Heart left ventricle (tissue), 16 donors: Measurements from ENCODE around the gene MGAT5. TPM values are rescaled to one million over a fixed set of nuclear protein-coding genes. Genes with fewer than 3 reads are reported as not detected.

Source experiments
- ATAC-seq, 4 donors: fragments of 200-7000 bp; cut with Tn5 transposase; one replicate each; pipeline ENCODE4 v1.9.1; 2020 to 2022; ENCODE audit warnings: moderate library complexity in 4 of 4, mild to moderate bottlenecking in 3 of 4, moderate number of reproducible peaks in 1 of 4
- DNase-seq, 5 donors: peaks; one replicate each; pipeline ENCODE4 v3.0.0-alpha.2; 2020
- H3K27ac ChIP-seq, 12 donors: fragments of 200-600 bp; sonication (generic) in 4 of 12; one replicate each; pipeline versions ENCODE4 v1.5.0 to v1.8.0; 2016 to 2022; ENCODE audit warnings: mild to moderate bottlenecking in 2 of 12
- H3K27me3 ChIP-seq, 9 donors: fragments of 200-600 bp; sonication (generic) in 2 of 9; one replicate each; pipeline versions ENCODE4 v1.5.1 to v1.8.0; 2016 to 2022; ENCODE audit warnings: mild to moderate bottlenecking in 3 of 9
- H3K36me3 ChIP-seq, 9 donors: fragments of 200-600 bp; sonication (generic) in 2 of 9; one replicate each; pipeline versions ENCODE4 v1.5.0 to v1.8.0; 2018 to 2022; ENCODE audit warnings: mild to moderate bottlenecking in 2 of 9
- H3K4me1 ChIP-seq, 12 donors: fragments of 200-600 bp; sonication (generic) in 4 of 12; one replicate each; pipeline versions ENCODE4 v1.5.0 to v1.8.0; 2016 to 2022; ENCODE audit warnings: mild to moderate bottlenecking in 3 of 12
- H3K4me3 ChIP-seq, 12 donors: fragments of 200-600 bp; sonication (generic) in 4 of 12; one replicate each; pipeline versions ENCODE4 v1.5.0 to v1.8.0; 2017 to 2022; ENCODE audit warnings: mild to moderate bottlenecking in 9 of 12, moderate library complexity in 4 of 12
- H3K9me3 ChIP-seq, 12 donors: fragments of 200-600 bp; sonication (generic) in 4 of 12; one replicate each; pipeline versions ENCODE4 v1.5.0 to v1.8.0; 2016 to 2022; ENCODE audit warnings: mild to moderate bottlenecking in 1 of 12
- POLR2A ChIP-seq, 2 donors: fragments of 450-650 bp; IDR thresholded peaks; one replicate each; pipeline ENCODE4 v1.6.1; 2017; ENCODE audit warnings: antibody characterized with exemption in 2 of 2, mild to moderate bottlenecking in 2 of 2, moderate library complexity in 2 of 2
- WGBS, 4 donors: extraction: QIAGEN DNeasy Blood & Tissue Kit in 2 of 4; methylation state at CpG; one replicate each; pipeline versions ENCODE4 v1.1.5 to v1.1.7; 2013 to 2018; 5-methylcytosine and 5-hydroxymethylcytosine counted together
- intact Hi-C, 10 donors: fragments of 100-400 bp; cut with DNase I; formaldehyde crosslinking; loops; one replicate each; pipeline versions ENCODE4 v1.11.1 to v1.14.2; 2022
- polyA plus RNA-seq, 2 donors: library from polyadenylated mRNA; stranded (reverse); fragments of 200-250 nt; gene quantifications; one replicate each; pipeline ENCODE4 v1.2.3, GENCODE V29; 2013
- total RNA-seq, 9 donors: library from RNA; depleted of rRNA in 2 of 9; stranded (reverse); fragments of >200 nt in 2 of 9; fragmentation: NEBNext Ultra II Directional in 3 of 9; extraction: Animal tissue kit (Norgen Biotek cat#: 25700) in 3 of 9; gene quantifications; one replicate each; pipeline versions ENCODE4 v1.1.0 to v1.2.4, GENCODE V29; 2016 to 2023
- TF ChIP-seq, protein P1 (sequence below), 12 donors: fragments of 200-600 bp; sonication (generic) in 4 of 12; IDR thresholded peaks; one replicate each; pipeline versions ENCODE4 v1.5.0 to v1.8.0; 2018 to 2022; ENCODE audit warnings: antibody characterized with exemption in 12 of 12, mild to moderate bottlenecking in 5 of 12
- donor health status: ischemic (EF 13 %, LVEDD 7.1; RV severe dilation, severe dysfunction).
- donor health status: healthy with polysubstance abuse.
- donor health status: DM: no; HTN: yes; CAD: no.
- donor health status: DM: no; HTN: no; CAD: no.
- donor health status: ischemic (EF 25% LVEDD 6.9; RV normal size, moderate dysfunction).
- donor health status: ischemic (EF 25% LVEDD 5.7; RV mildly dilated, moderate dysfunction).
- donor health status: healthy.
- donor health status: DM: yes; HTN: yes; CAD: no.
- donor health status: ischemic (EF 35%, LVEDD 5.7; RV mildly dilated, moderate dysfunction).
- donor health status: nonischemic (EF 11% LVEDD 7.7; RV severe dilation, severe dysfunction).
- donor health status: DM: yes; HTN: yes; CAD: no.
- donor health status: PGD.
- donor health status: ischemic (EF 29% LVEDD 5.4; RV normal size, mild dysfunction).
- donor health status: nonischemic (EF 23%, LVEDD 6.1; RV moderate dilation, normal function).

The MGAT5 gene
- total and polyA plus RNA-seq, 11 donors = 9.7 to 116 (median 79.3) TPM

DNA sequence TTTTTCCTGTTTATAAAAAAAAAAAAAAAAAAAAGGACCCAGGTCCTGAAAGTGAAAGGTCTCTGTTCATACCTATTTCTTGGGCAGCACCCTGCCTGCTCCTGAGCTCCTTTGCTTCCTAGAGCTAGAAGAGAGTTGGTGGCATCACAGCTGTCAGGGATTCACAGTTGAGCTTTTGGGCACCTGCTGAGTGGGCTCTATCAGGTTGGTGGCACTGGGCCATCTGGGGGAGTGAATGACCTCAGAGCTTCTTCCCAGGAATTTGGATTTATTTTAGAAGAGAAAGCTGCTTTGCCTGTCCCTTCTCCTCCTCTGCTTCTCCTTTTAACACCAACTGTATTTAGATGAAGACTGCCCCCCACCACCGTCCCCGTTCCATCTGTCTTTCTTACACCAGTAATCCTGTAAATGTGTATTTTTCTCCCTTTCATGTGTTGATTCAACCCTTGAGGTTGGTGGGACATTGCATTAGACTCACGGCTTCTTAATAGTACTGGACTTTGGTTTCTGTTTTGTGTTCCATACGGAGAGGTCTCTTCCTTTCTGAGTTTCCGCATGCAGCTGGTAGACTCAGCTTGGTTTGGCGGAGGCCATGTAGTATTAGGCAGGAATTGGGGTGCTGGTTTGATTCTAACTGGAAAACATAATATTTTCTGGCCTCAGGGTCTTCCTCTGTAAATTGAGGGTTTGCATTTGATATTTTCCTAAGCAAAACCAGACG, 7.6 kb upstream of the MGAT5 start:
- ATAC-seq (peak in 1 of 4 donors; percentile 29), DNase-seq (no peak)
- Histone ChIP-seq H3K27ac (peak overlapping the region in 2 of 12 donors; percentile 9 to 52), H3K36me3 (peaks cover 0 to 5% (median 0%) of the 10 kb centered on the region in 9 donors), H3K4me1 (peaks cover 0 to 88% (median 61%) of the 10 kb centered on the region in 12 donors), H3K4me3 (peak overlapping the region in 2 of 12 donors; percentile 16 to 18), H3K9me3 (no peaks in the 10 kb centered on the region), H3K27me3 (no peaks in the 10 kb centered on the region)
- intact Hi-C loops = loop anchor here (5.0 to 10.0 kb wide), 6 partner anchors 44 to 362 kb away; no protein-coding TSS in a partner anchor
- 60 to 73% (median 69%) methylated on average over 7 of the region's 7 CpGs for WGBS, 4 donors
- no peak for TF ChIP-seq POLR2A (IDR thresholded peaks at IDR 0.05)
- TF ChIP-seq, protein P1, sequence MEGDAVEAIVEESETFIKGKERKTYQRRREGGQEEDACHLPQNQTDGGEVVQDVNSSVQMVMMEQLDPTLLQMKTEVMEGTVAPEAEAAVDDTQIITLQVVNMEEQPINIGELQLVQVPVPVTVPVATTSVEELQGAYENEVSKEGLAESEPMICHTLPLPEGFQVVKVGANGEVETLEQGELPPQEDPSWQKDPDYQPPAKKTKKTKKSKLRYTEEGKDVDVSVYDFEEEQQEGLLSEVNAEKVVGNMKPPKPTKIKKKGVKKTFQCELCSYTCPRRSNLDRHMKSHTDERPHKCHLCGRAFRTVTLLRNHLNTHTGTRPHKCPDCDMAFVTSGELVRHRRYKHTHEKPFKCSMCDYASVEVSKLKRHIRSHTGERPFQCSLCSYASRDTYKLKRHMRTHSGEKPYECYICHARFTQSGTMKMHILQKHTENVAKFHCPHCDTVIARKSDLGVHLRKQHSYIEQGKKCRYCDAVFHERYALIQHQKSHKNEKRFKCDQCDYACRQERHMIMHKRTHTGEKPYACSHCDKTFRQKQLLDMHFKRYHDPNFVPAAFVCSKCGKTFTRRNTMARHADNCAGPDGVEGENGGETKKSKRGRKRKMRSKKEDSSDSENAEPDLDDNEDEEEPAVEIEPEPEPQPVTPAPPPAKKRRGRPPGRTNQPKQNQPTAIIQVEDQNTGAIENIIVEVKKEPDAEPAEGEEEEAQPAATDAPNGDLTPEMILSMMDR (IDR thresholded peaks at IDR 0.05) = no peak

DNA sequence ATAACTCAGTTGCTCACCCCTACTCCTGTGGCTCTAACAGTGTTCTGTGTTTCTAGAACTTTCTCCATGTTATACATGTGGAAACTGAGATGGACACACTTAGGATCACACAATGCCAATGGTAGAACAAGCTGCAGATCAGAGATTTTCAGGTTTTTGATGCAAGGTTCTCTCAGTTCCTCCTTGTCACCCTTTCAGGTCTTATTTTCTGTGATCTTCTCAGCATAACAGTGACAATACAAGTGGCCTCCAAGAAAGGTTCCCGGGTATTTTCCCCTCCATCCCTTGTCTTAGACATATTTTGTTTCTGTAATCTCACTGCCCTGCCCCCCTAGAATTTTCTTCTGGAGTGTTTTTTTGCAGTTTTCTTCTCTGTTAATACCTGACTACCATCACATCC, 6.2 kb upstream of the MGAT5 start:
- intact Hi-C loops = loop anchor here (5.0 to 10.0 kb wide), 6 partner anchors 45 to 363 kb away; no protein-coding TSS in a partner anchor
- 87 to 96% (median 94%) methylated on average over 1 of the region's 1 CpG for WGBS, 4 donors
- Histone ChIP-seq H3K27me3 (no peaks in the 10 kb centered on the region), H3K4me3 (no peak overlapping the region), H3K9me3 (no peaks in the 10 kb centered on the region), H3K27ac (no peak overlapping the region), H3K4me1 (peaks cover 3 to 96% (median 61%) of the 10 kb centered on the region in 12 donors), H3K36me3 (peaks cover 0 to 5% (median 0%) of the 10 kb centered on the region in 9 donors)
- DNase-seq (no peak), ATAC-seq (no peak)
- TF ChIP-seq POLR2A (IDR thresholded peaks at IDR 0.05) = no peak
- TF ChIP-seq, protein P1 (IDR thresholded peaks at IDR 0.05) = no peak

DNA sequence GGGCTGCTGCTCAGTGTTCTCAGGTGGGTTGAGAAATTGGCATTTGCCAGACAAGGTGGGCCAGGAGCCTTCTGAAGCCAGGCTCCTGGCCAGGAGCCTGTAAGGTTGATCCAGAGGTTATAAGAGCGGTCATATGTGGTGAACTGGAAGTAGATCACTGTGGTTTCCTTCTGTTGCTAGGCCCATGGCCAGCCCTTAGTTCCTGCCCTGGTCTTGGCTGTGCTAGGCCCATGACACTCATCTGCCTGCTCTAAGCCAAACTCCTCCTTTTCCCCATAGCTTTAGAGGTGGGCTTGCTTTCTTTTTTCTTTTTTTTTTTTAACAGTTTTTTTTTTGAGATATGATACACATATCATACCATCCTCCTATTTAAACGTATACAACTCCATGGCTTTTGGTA, 5.0 kb upstream of the MGAT5 start:
- DNase-seq = no peak
- intact Hi-C loops = loop anchor here (5.0 to 10.0 kb wide), 6 partner anchors 47 to 364 kb away; no protein-coding TSS in a partner anchor
- TF ChIP-seq, protein P1 (IDR thresholded peaks at IDR 0.05) = no peak
- TF ChIP-seq POLR2A (IDR thresholded peaks at IDR 0.05) = no peak
- 83 to 94% (median 90%) methylated on average over 2 of the region's 2 CpGs for WGBS, 4 donors
- Histone ChIP-seq H3K9me3 (no peaks in the 10 kb centered on the region), H3K4me3 (no peak overlapping the region), H3K27ac (peak overlapping the region in 1 of 12 donors; percentile 42), H3K36me3 (peaks cover 0 to 5% (median 0%) of the 10 kb centered on the region in 9 donors), H3K27me3 (no peaks in the 10 kb centered on the region), H3K4me1 (peaks cover 6 to 97% (median 59%) of the 10 kb centered on the region in 12 donors)
- peak in 3 of 4 donors; percentile 41 to 45 (median 42) for ATAC-seq

DNA sequence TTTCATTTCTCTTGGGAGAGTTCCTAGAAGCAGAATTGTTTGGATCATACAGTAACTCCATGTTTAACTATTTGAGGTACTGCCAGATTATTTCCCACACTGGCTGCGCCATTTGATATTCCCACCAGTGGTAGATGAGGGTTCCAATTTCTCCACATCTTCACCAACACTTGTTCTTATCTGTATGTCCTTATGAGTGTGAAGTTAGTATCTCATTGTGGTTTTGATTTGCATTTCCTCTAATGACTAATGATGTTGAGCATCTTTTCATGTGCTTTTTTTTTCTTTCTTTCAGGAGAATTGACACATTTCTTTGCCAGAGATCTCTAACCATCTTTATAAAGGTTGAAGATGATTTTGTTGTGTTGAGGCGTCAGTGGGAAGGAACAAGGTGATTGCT, 4.1 kb upstream of the MGAT5 start:
- Histone ChIP-seq H3K27me3 (no peaks in the 10 kb centered on the region), H3K36me3 (peaks cover 0 to 11% (median 6%) of the 10 kb centered on the region in 9 donors), H3K27ac (peak overlapping the region in 1 of 12 donors; percentile 42), H3K4me3 (no peak overlapping the region), H3K9me3 (no peaks in the 10 kb centered on the region), H3K4me1 (peaks cover 6 to 96% (median 55%) of the 10 kb centered on the region in 12 donors)
- no peak for ATAC-seq
- intact Hi-C loops = loop anchor here (5.0 to 10.0 kb wide), 8 partner anchors 47 to 365 kb away; no protein-coding TSS in a partner anchor
- TF ChIP-seq POLR2A (IDR thresholded peaks at IDR 0.05) = no peak
- TF ChIP-seq, protein P1 (IDR thresholded peaks at IDR 0.05) = no peak
- 82 to 87% (median 83%) methylated on average over 2 of the region's 2 CpGs for WGBS, 4 donors
- DNase-seq = no peak
